Loucy (cell line): Measurements from ENCODE around the gene ZSCAN16.
"Not testable (repeated sequence)": the region's sequence is repeated elsewhere in the genome, so short reads cannot be mapped to it uniquely, and the experiment has no call there.

Source experiments
- CTCF ChIP-seq: fragments of 200-600 bp; sonication (generic); conservative IDR thresholded peaks from 2 replicates; pipeline ENCODE4 v1.5.1; 2014; ENCODE audit warnings: mild to moderate bottlenecking, antibody characterized with exemption, low read length
- EZH2phosphoT487 ChIP-seq: fragments of 200-600 bp; IDR thresholded peaks from 2 replicates; pipeline ENCODE4 v1.6.1; 2018; ENCODE audit warnings: antibody characterized with exemption, mild to moderate bottlenecking, moderate library complexity, borderline replicate concordance

- not testable (repeated sequence) for TF ChIP-seq CTCF, EZH2phosphoT487
These were observed 44.1 kb upstream of the ZSCAN16 start, which contains the start of gene ZNF165 for GRCh38 chr6:28080381-28080630.
